ENCODE results near the gene PCYT2. TPM values are rescaled to one million over a fixed set of nuclear protein-coding genes. Genes with fewer than 3 reads are reported as not detected.

PCYT2 gene
- total RNA-seq = 10 to 100 TPM; 15.9 to 16.6 TPM

- Mint-ChIP-seq H3K36me3 (ENCODE audit: low read depth) (peaks cover 14% of the 10 kb centered on the region), H3K4me1 (ENCODE audit: low read depth) (peaks cover 22% of the 10 kb centered on the region), H3K4me3 (peak within 1 kb of the TSS; percentile 79), H3K27me3 (ENCODE audit: low read depth) (no peaks in the 10 kb centered on the region), H3K27ac (no peak within 1 kb of the TSS), H3K9me3 (no peaks in the 10 kb centered on the region)
- peak; percentile 95 for DNase-seq
- intact Hi-C loops (cut with micrococcal nuclease) = loop anchor here (2.0 kb wide), 1 partner anchor 41 kb away; the partner anchor contains the start of gene ARHGDIA
- CTCF ChIA-PET = interaction anchor here (0.6 kb wide), 1 partner anchor 236 kb away, joined by 3 read pairs; no protein-coding TSS in a partner anchor
Measured at GRCh38 chr17:81911277-81911961, at the start of gene PCYT2. Gene PCYT2, minus strand, starts transcription at chr17:81911399. Its CDS starts 44 bp downstream, at chr17:81911355.

GRCh38 chr17:81960130-81960958 lies 49.1 kb upstream of the PCYT2 start:
- Mint-ChIP-seq H3K4me3 (no peak overlapping the region), H3K4me1 (ENCODE audit: low read depth) (peaks cover 4% of the 10 kb centered on the region), H3K9me3 (no peaks in the 10 kb centered on the region), H3K27me3 (ENCODE audit: low read depth) (peaks cover 15% of the 10 kb centered on the region), H3K36me3 (ENCODE audit: low read depth) (no peaks in the 10 kb centered on the region), H3K27ac (no peak overlapping the region)
- CTCF ChIA-PET = interaction anchor here (0.8 to 4.7 kb wide), 12 partner anchors 8 to 246 kb away, joined by 3 to 95 read pairs (median 6); partner anchors contain the start of genes CENPX, DCXR, LRRC45 and RAC3
- intact Hi-C loops (cut with micrococcal nuclease) = no loop called here
- no peak for DNase-seq

GRCh38 chr17:81959362-81960129 lies 48.3 kb upstream of the PCYT2 start:
- intact Hi-C loops (cut with micrococcal nuclease) = loop anchor here (1.0 to 5.0 kb wide), 2 partner anchors 62 to 193 kb away; no protein-coding TSS in a partner anchor
- H3K9me3 Mint-ChIP-seq = no peaks in the 10 kb centered on the region
- no peak overlapping the region for H3K27ac Mint-ChIP-seq
- CTCF ChIA-PET = interaction anchor here (0.6 to 4.7 kb wide), 15 partner anchors 8 to 246 kb away, joined by 3 to 95 read pairs (median 5); partner anchors contain the start of genes CENPX, DCXR, LRRC45 and RAC3
- peak overlapping the region; percentile 41 for H3K4me3 Mint-ChIP-seq
- H3K4me1 Mint-ChIP-seq (ENCODE audit: low read depth) = peaks cover 4% of the 10 kb centered on the region
- H3K36me3 Mint-ChIP-seq (ENCODE audit: low read depth) = no peaks in the 10 kb centered on the region
- H3K27me3 Mint-ChIP-seq (ENCODE audit: low read depth) = peaks cover 15% of the 10 kb centered on the region
- peak; percentile 78 for DNase-seq

GRCh38 chr17:81958633-81959342 lies 47.6 kb upstream of the PCYT2 start:
- Mint-ChIP-seq H3K9me3 (no peaks in the 10 kb centered on the region), H3K4me3 (peak overlapping the region; percentile 41)

GRCh38 chr17:81957691-81958432 lies 46.7 kb upstream of the PCYT2 start:
- intact Hi-C loops (cut with micrococcal nuclease) = loop anchor here (5.0 kb wide), 1 partner anchor 194 kb away; no protein-coding TSS in a partner anchor
- H3K27ac Mint-ChIP-seq = no peak overlapping the region

More at GRCh38 chr17:81958633-81959342, 47.6 kb upstream of the PCYT2 start:
- Mint-ChIP-seq H3K27me3 (ENCODE audit: low read depth) (peaks cover 15% of the 10 kb centered on the region), H3K4me1 (ENCODE audit: low read depth) (peaks cover 4% of the 10 kb centered on the region), H3K36me3 (ENCODE audit: low read depth) (no peaks in the 10 kb centered on the region), H3K27ac (no peak overlapping the region)
- no peak for DNase-seq
- intact Hi-C loops (cut with micrococcal nuclease) = loop anchor here (1.0 to 5.0 kb wide), 2 partner anchors 63 to 194 kb away; no protein-coding TSS in a partner anchor
- CTCF ChIA-PET = interaction anchor here (0.6 to 4.7 kb wide), 14 partner anchors 9 to 247 kb away, joined by 3 to 95 read pairs (median 6); partner anchors contain the start of genes CENPX, DCXR, LRRC45 and RAC3

GRCh38 chr17:81956607-81957589 lies 45.7 kb upstream of the PCYT2 start:
- Mint-ChIP-seq H3K9me3 (no peaks in the 10 kb centered on the region), H3K4me3 (no peak overlapping the region), H3K36me3 (ENCODE audit: low read depth) (no peaks in the 10 kb centered on the region), H3K4me1 (ENCODE audit: low read depth) (peaks cover 5% of the 10 kb centered on the region), H3K27me3 (ENCODE audit: low read depth) (peaks cover 11% of the 10 kb centered on the region), H3K27ac (no peak overlapping the region)
- DNase-seq = no peak
- intact Hi-C loops (cut with micrococcal nuclease) = loop anchor here (5.0 kb wide), 1 partner anchor 195 kb away; no protein-coding TSS in a partner anchor
- CTCF ChIA-PET = no interaction called here

More at GRCh38 chr17:81957691-81958432, 46.7 kb upstream of the PCYT2 start:
- Mint-ChIP-seq H3K36me3 (ENCODE audit: low read depth) (no peaks in the 10 kb centered on the region), H3K9me3 (no peaks in the 10 kb centered on the region), H3K4me3 (no peak overlapping the region), H3K27me3 (ENCODE audit: low read depth) (peaks cover 15% of the 10 kb centered on the region), H3K4me1 (ENCODE audit: low read depth) (peaks cover 4% of the 10 kb centered on the region)
- no peak for DNase-seq
- CTCF ChIA-PET = no interaction called here

GRCh38 chr17:81955756-81956544 lies 44.8 kb upstream of the PCYT2 start:
- intact Hi-C loops (cut with micrococcal nuclease) = loop anchor here (5.0 kb wide), 1 partner anchor 196 kb away; no protein-coding TSS in a partner anchor
- Mint-ChIP-seq H3K36me3 (ENCODE audit: low read depth) (no peaks in the 10 kb centered on the region), H3K27ac (no peak overlapping the region), H3K27me3 (ENCODE audit: low read depth) (peaks cover 11% of the 10 kb centered on the region), H3K9me3 (no peaks in the 10 kb centered on the region), H3K4me1 (ENCODE audit: low read depth) (peaks cover 8% of the 10 kb centered on the region), H3K4me3 (no peak overlapping the region)
- no peak for DNase-seq
- CTCF ChIA-PET = interaction anchor here (0.6 to 0.7 kb wide), 2 partner anchors 25 to 64 kb away, joined by 3 to 4 read pairs; no protein-coding TSS in a partner anchor

- peaks cover 8% of the 10 kb centered on the region for H3K4me1 Mint-ChIP-seq (ENCODE audit: low read depth)
- peaks cover 11% of the 10 kb centered on the region for H3K27me3 Mint-ChIP-seq (ENCODE audit: low read depth)
- no peak for DNase-seq
- intact Hi-C loops (cut with micrococcal nuclease) = loop anchor here (5.0 kb wide), 1 partner anchor 197 kb away; no protein-coding TSS in a partner anchor
- H3K36me3 Mint-ChIP-seq (ENCODE audit: low read depth) = no peaks in the 10 kb centered on the region
- H3K9me3 Mint-ChIP-seq = no peaks in the 10 kb centered on the region
- H3K4me3 Mint-ChIP-seq = no peak overlapping the region
- no peak overlapping the region for H3K27ac Mint-ChIP-seq
- CTCF ChIA-PET = interaction anchor here (0.7 to 2.2 kb wide), 5 partner anchors 17 to 82 kb away, joined by 3 to 7 read pairs (median 3); partner anchors contain the start of gene DCXR
Measured at GRCh38 chr17:81955058-81955681, 44.0 kb upstream of the PCYT2 start.

Measured in activated naive CD4-positive, alpha-beta T cell treated with anti-CD3 and anti-CD28 coated beads for 36 hours (primary cell).